ENCODE results near the gene CCDC85C. TPM values are rescaled to one million over a fixed set of nuclear protein-coding genes. Genes with fewer than 3 reads are reported as not detected.

CCDC85C gene
- total and polyA plus RNA-seq, 2 experiments from 2014 or later: 4.5 to 24.9 TPM

DNA sequence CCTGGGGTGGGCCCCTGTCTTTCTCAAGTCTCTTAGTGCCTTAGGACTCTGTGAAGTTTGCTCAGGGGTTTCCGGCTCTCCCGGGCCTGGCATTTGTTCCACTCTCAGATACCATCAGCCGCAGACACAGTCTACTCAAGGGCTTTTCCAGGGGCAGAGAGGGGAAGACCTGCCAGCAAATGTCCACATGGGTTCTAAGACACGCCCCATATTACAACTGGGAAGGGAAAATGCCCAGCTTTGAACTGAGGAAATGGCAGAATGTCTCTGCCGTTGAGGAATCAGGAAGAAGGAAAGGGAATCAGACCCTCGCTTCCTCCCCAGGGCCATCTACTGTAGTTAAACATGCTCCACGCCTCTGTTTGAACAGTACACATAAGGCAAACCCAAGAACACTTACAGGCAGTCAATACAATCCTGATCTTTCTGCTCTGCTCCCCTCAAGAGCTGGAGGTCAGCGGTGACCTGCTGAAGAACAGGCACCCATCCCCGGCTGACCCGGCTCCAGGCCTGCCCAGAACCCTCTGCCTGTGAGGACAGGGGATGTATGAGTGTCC, 7.9 kb downstream of the CCDC85C start:
- peaks cover 34% of the 10 kb centered on the region for H3K4me1 Mint-ChIP-seq
- Histone ChIP-seq H3K79me2 (replicated peaks; ENCODE audit: insufficient read depth) (peaks cover 81% of the 10 kb centered on the region), H4K20me1 (replicated peaks; ENCODE audit: insufficient read depth) (peaks cover 14% of the 10 kb centered on the region; the same call in 1 of the 2 replicates)

More for the DNA sequence above, 7.9 kb downstream of the CCDC85C start:
- Histone ChIP-seq H3K36me3 (ENCODE audit: insufficient read depth) (no peaks in the 10 kb centered on the region), H3K4me2 (no peak overlapping the region), H3K4me3 (no peak overlapping the region), H3K4me1 (ENCODE audit: insufficient read depth) (peaks cover 20% of the 10 kb centered on the region), H3F3A (replicated peaks; ENCODE audit: low read depth) (0 out of 2 replicates have a peak, but pooled peaks cover 4% of the 10 kb centered on the region), H3K27ac (ENCODE audit: low read depth) (no peak overlapping the region), H3K9me2 (ENCODE audit: insufficient read depth) (no peaks in the 10 kb centered on the region), H3K27me3 (ENCODE audit: insufficient read depth) (0 out of 2 replicates have a peak, but pooled peaks cover 4% of the 10 kb centered on the region), H2AFZ (no peak overlapping the region)
- TF ChIP-seq CTCF (conservative IDR thresholded peaks at IDR 0.05; ENCODE audit: low read depth in 2 of 2) (no peak), ZNF114 (CRISPR knock-in tag; IDR thresholded peaks at IDR 0.05) (no peak), POLR2AphosphoS5 (IDR thresholded peaks at IDR 0.05; ENCODE audit: low read depth) (no peak), CREB1 (CRISPR knock-in tag; IDR thresholded peaks at IDR 0.05; ENCODE audit: low read depth) (no peak), NANOG (IDR thresholded peaks at IDR 0.05; ENCODE audit: borderline replicate concordance) (no peak), STAT1 (IDR thresholded peaks at IDR 0.05; ENCODE audit: unreplicated experiment) (no peak), JUNB (IDR thresholded peaks at IDR 0.05; ENCODE audit: unreplicated experiment) (no peak), EZH2phosphoT487 (IDR thresholded peaks at IDR 0.05; ENCODE audit: unreplicated experiment) (no peak), ZNF331 (CRISPR knock-in tag; IDR thresholded peaks at IDR 0.05; ENCODE audit: low read depth) (no peak), ETS1 (IDR thresholded peaks at IDR 0.05) (no peak), EZH2 (IDR thresholded peaks at IDR 0.05; ENCODE audit: low read depth, unreplicated experiment) (no peak)
- TF ChIP-seq, protein P1, sequence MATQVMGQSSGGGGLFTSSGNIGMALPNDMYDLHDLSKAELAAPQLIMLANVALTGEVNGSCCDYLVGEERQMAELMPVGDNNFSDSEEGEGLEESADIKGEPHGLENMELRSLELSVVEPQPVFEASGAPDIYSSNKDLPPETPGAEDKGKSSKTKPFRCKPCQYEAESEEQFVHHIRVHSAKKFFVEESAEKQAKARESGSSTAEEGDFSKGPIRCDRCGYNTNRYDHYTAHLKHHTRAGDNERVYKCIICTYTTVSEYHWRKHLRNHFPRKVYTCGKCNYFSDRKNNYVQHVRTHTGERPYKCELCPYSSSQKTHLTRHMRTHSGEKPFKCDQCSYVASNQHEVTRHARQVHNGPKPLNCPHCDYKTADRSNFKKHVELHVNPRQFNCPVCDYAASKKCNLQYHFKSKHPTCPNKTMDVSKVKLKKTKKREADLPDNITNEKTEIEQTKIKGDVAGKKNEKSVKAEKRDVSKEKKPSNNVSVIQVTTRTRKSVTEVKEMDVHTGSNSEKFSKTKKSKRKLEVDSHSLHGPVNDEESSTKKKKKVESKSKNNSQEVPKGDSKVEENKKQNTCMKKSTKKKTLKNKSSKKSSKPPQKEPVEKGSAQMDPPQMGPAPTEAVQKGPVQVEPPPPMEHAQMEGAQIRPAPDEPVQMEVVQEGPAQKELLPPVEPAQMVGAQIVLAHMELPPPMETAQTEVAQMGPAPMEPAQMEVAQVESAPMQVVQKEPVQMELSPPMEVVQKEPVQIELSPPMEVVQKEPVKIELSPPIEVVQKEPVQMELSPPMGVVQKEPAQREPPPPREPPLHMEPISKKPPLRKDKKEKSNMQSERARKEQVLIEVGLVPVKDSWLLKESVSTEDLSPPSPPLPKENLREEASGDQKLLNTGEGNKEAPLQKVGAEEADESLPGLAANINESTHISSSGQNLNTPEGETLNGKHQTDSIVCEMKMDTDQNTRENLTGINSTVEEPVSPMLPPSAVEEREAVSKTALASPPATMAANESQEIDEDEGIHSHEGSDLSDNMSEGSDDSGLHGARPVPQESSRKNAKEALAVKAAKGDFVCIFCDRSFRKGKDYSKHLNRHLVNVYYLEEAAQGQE (IDR thresholded peaks at IDR 0.05; ENCODE audit: unreplicated experiment): no peak
- TF ChIP-seq, protein P2, sequence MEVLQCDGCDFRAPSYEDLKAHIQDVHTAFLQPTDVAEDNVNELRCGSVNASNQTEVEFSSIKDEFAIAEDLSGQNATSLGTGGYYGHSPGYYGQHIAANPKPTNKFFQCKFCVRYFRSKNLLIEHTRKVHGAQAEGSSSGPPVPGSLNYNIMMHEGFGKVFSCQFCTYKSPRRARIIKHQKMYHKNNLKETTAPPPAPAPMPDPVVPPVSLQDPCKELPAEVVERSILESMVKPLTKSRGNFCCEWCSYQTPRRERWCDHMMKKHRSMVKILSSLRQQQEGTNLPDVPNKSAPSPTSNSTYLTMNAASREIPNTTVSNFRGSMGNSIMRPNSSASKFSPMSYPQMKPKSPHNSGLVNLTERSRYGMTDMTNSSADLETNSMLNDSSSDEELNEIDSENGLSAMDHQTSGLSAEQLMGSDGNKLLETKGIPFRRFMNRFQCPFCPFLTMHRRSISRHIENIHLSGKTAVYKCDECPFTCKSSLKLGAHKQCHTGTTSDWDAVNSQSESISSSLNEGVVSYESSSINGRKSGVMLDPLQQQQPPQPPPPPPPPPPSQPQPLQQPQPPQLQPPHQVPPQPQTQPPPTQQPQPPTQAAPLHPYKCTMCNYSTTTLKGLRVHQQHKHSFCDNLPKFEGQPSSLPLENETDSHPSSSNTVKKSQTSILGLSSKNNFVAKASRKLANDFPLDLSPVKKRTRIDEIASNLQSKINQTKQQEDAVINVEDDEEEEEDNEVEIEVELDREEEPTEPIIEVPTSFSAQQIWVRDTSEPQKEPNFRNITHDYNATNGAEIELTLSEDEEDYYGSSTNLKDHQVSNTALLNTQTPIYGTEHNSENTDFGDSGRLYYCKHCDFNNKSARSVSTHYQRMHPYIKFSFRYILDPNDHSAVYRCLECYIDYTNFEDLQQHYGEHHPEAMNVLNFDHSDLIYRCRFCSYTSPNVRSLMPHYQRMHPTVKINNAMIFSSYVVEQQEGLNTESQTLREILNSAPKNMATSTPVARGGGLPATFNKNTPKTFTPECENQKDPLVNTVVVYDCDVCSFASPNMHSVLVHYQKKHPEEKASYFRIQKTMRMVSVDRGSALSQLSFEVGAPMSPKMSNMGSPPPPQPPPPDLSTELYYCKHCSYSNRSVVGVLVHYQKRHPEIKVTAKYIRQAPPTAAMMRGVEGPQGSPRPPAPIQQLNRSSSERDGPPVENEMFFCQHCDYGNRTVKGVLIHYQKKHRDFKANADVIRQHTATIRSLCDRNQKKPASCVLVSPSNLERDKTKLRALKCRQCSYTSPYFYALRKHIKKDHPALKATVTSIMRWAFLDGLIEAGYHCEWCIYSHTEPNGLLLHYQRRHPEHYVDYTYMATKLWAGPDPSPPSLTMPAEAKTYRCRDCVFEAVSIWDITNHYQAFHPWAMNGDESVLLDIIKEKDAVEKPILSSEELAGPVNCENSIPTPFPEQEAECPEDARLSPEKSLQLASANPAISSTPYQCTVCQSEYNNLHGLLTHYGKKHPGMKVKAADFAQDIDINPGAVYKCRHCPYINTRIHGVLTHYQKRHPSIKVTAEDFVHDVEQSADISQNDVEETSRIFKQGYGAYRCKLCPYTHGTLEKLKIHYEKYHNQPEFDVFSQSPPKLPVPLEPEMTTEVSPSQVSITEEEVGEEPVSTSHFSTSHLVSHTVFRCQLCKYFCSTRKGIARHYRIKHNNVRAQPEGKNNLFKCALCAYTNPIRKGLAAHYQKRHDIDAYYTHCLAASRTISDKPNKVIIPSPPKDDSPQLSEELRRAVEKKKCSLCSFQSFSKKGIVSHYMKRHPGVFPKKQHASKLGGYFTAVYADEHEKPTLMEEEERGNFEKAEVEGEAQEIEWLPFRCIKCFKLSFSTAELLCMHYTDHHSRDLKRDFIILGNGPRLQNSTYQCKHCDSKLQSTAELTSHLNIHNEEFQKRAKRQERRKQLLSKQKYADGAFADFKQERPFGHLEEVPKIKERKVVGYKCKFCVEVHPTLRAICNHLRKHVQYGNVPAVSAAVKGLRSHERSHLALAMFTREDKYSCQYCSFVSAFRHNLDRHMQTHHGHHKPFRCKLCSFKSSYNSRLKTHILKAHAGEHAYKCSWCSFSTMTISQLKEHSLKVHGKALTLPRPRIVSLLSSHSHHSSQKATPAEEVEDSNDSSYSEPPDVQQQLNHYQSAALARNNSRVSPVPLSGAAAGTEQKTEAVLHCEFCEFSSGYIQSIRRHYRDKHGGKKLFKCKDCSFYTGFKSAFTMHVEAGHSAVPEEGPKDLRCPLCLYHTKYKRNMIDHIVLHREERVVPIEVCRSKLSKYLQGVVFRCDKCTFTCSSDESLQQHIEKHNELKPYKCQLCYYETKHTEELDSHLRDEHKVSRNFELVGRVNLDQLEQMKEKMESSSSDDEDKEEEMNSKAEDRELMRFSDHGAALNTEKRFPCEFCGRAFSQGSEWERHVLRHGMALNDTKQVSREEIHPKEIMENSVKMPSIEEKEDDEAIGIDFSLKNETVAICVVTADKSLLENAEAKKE (CRISPR knock-in tag; IDR thresholded peaks at IDR 0.05): no peak
- Mint-ChIP-seq H3K9me3 (no peaks in the 10 kb centered on the region), H3K27ac (peak overlapping the region; percentile 74; the same call in 1 of the 2 replicates), H3K36me3 (ENCODE audit: low read depth) (no peaks in the 10 kb centered on the region), H3K4me3 (no peak overlapping the region), H3K27me3 (ENCODE audit: insufficient read depth, low read depth, poor library complexity) (peaks cover 18% of the 10 kb centered on the region)
- DNase-seq (ENCODE audit: low spot score): no peak
- ATAC-seq: no peak
